ENCODE measurements around the gene PTPRS.
"Not testable (repeated sequence)": the region's sequence is repeated elsewhere in the genome, so short reads cannot be mapped to it uniquely, and the experiment has no call there.

The PTPRS gene

GRCh38 chr19:5340637-5341447 lies at the start of gene PTPRS:
TSS of gene PTPRS (minus strand) at chr19:5340812. CDS start at chr19:5286140, 54,672 bp downstream.
- peak; percentile 64 for DNase-seq (ENCODE audit: low spot score)

DNA sequence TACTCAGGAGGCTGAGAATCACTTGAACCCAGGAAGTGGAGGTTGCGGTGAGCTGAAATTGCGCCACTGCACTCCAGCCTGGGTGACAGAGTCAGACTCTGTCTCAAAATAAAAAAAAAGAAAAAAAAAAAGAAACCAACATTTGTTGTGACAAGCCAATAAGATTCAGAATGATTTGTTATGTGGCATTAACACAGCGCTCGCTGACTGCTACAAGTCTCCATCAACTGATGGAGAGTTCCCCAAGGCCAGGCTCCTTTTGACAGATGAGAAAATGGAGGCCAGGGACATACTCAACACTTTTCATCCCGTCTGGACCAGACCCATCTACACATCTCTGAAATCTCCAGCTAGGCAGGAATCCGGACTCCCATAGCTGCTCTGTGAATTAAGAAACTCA lies 48.7 kb upstream of the PTPRS start:
- no peak for DNase-seq (ENCODE audit: low spot score)

- DNase-seq (ENCODE audit: low spot score) = no peak
These were observed 46.9 kb upstream of the PTPRS start for GRCh38 chr19:5387472-5387871.

GRCh38 chr19:5386841-5387240 lies 46.2 kb upstream of the PTPRS start:
- DNase-seq (ENCODE audit: low spot score) = no peak

DNA sequence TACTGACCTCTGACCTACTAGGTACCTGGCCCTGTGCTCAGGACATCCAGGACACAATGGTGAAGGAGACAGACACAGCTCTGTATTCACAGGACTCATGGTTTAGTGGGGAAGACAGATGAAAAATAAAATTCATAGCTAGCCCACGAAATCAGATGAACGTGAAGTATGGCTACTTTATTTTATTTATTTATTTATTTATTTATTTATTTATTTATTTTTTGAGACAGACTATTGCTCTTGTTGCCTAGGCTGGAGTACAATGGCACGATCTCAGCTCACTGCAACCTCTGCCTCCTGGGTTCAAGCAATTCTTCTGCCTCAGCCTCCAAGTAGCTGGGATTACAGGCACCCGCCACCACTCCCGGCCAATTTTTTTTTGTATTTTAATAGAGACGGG lies 40.6 kb upstream of the PTPRS start:
- DNase-seq (ENCODE audit: low spot score) = not testable (repeated sequence)

- DNase-seq (ENCODE audit: low spot score) = no peak
These were observed 39.8 kb upstream of the PTPRS start for GRCh38 chr19:5380215-5380919.

GRCh38 chr19:5376928-5377327 lies 36.3 kb upstream of the PTPRS start:
- no peak for DNase-seq (ENCODE audit: low spot score)

- no peak for DNase-seq (ENCODE audit: low spot score)
These were observed 32.1 kb upstream of the PTPRS start for GRCh38 chr19:5372572-5373200.

DNA sequence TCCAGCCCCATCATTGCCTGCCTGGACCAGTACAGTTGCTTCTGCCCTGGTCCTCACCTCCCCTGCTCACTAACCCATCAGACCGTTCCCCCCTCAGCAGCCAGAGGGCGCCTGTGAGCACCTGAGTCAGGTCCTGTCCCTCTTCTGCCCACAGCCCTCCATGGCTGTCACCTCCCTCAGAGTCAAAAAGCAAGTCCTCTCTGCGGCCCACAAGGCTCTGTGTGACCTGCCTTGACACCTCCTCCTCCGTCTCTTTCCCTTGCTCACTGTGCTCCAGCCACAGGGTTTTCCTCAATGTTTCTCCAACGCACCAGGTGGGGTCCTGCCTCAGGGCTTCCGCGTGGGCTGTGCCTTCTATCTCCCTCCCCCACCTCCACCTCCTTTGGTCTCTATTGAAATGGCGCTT lies 29.4 kb upstream of the PTPRS start:
- DNase-seq (ENCODE audit: low spot score) = peak; percentile 67

- DNase-seq (ENCODE audit: low spot score) = no peak
These were observed 28.7 kb upstream of the PTPRS start for GRCh38 chr19:5369304-5369703.

GRCh38 chr19:5367530-5368133 lies 27.0 kb upstream of the PTPRS start:
- no peak for DNase-seq (ENCODE audit: low spot score)

- no peak for DNase-seq (ENCODE audit: low spot score)
These were observed 25.3 kb upstream of the PTPRS start for GRCh38 chr19:5365905-5366304.

GRCh38 chr19:5364674-5365073 lies 24.1 kb upstream of the PTPRS start:
- DNase-seq (ENCODE audit: low spot score) = no peak

DNA sequence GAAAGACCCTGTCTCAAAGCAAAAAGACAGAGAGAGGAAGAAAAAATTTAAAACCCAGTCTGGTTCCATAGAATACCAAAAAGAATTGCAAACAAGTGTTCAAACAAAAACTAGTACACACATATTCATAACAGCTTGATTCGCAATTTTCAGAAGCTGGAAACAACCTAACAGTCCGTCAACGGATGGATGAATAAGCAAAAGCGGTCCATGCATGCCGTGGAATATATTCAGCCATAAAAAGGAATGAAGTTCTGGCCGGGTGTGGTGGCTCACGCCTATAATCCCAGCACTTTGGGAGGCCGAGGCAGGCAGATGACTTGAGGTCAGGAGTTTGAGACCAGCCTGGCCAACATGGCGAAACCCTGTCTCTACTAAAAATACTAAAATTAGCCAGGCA lies 21.2 kb upstream of the PTPRS start:
- DNase-seq (ENCODE audit: low spot score) = not testable (repeated sequence)

DNA sequence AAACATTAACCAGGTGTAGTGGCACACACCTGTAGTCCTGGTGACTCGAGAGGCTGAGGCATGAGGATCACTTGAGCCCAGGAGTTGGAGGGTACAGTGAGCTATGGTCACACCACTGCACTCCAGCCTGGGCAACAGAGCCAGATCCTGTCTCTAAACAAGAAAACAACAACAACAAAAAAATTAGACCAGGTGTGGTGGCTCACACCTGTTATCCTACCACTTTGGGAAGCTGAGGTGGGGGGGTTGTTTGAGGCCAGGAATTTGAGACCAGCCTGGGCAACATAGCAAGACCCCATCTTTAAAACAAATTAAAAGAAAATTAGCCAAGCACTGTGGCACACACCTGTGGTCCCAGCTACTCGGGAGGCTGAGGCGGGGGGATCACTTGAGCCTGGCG lies 20.8 kb upstream of the PTPRS start:
- no peak for DNase-seq (ENCODE audit: low spot score)

- no peak for DNase-seq (ENCODE audit: low spot score)
These were observed 19.6 kb upstream of the PTPRS start for GRCh38 chr19:5360003-5360780.

- DNase-seq (ENCODE audit: low spot score) = peak; percentile 40
These were observed 17.7 kb upstream of the PTPRS start for GRCh38 chr19:5358173-5358800.

DNA sequence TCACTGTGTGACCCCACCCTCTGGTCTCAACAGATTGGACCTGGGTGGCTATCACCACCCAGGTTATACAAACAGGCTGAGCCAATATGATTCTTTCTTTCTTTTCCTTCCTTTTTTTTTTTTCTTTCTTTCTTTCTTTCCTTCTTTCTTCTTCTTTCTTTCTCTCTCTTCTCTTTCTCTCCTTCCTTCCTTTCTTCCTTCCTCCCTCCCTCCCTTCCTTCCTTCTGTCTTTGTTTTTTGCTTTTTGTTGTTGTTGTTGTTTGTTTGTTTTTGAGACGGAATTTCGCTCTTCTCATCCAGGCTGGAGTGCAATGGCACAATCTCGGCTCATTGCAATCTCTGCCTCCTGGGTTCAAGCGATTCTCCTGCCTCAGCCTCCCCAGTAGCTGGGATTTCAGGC lies 17.0 kb upstream of the PTPRS start:
- DNase-seq (ENCODE audit: low spot score) = no peak

- DNase-seq (ENCODE audit: low spot score) = no peak
These were observed 16.3 kb upstream of the PTPRS start for GRCh38 chr19:5356918-5357317.

DNA sequence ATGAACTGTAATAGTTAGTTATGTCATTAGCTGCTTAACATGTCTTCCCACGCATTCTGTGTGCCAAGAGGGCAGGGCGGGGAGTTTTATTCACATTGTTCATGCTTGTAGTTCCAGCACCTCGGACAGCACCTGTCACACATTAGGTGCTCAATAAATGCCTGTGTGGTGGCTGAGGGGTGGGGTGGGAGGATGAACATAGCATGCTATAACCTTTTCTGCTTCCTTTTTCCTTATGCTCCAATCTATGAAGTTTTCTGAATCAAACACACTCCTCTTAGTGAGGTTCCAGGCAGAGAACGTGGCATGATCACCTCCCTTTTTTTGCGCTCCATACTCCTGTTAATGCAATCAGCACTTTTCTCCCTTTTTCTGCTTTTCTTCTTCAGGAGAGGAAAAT lies 15.8 kb upstream of the PTPRS start:
- no peak for DNase-seq (ENCODE audit: low spot score)

- DNase-seq (ENCODE audit: low spot score) = no peak
These were observed 15.1 kb upstream of the PTPRS start for GRCh38 chr19:5355693-5356092.

All from HuH-7 (cell line).